GM18502 (cell line): ENCODE results near the gene EGFR.

ENCODE experiments used
- ATAC-seq: cut with Tn5 transposase; IDR thresholded peaks from one replicate; pipeline ENCODE4 v1.9.1; 2021; ENCODE audit warnings: mild to moderate bottlenecking; ENCODE audit not compliant: unreplicated experiment, poor library complexity

EGFR gene

DNA sequence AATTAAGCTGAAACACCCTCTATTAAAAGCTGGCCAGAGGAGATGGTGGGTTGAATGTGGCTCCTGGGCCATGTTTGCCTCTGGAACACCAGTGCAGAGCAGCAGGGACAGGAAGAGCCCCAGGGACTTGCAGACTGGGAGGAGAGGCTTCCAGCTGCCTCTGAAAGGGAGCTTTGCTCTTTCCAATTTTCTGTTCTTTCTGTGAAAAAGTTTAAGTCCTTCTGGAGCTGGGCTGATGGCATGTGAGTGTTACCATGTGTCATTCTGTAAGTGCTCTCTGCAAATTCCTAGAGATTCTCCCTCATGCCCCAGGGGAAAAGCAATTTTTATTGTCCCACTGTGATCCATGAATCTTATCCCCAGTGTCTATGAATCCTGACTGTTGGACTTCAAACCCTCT, 233.6 kb downstream of the EGFR start:
- no peak for ATAC-seq

DNA sequence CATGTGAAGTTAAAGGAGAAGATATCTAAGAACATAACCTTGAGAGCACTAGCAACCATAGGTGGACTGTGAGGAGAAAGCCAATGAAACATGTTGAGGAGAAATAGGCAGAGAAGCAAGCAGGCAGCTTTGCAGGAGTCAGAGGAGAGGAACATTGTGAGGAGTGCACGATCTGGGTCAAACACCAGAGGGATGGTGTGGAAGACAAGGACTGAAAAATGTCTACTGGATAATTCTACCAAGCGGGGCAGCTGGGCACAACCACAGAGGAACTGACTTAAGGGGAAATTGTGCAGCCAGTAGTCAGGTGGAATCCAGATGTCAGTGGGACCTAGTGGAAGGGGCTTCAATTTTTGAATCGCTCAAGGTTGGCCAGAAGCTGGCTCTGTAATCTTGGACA, 234.4 kb downstream of the EGFR start:
- ATAC-seq = no peak

DNA sequence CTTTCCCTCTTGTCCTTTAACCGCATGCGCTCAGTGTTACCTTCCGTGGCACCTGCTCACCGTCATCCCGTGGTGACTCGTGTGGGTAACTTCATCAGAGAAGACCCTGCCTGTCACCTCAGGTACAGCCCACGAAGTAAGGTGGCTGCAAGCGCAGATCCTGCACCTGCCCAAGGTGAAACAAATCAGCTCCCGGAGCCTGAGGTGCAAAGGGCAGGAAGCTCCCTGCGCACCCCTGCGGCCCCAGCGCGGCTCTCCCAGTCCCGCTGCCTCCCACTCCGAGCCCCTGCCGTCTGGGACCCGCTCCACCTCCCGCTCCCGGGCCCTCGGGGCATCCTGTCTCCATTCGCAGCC, 235.4 kb downstream of the EGFR start:
- ATAC-seq = no peak

DNA sequence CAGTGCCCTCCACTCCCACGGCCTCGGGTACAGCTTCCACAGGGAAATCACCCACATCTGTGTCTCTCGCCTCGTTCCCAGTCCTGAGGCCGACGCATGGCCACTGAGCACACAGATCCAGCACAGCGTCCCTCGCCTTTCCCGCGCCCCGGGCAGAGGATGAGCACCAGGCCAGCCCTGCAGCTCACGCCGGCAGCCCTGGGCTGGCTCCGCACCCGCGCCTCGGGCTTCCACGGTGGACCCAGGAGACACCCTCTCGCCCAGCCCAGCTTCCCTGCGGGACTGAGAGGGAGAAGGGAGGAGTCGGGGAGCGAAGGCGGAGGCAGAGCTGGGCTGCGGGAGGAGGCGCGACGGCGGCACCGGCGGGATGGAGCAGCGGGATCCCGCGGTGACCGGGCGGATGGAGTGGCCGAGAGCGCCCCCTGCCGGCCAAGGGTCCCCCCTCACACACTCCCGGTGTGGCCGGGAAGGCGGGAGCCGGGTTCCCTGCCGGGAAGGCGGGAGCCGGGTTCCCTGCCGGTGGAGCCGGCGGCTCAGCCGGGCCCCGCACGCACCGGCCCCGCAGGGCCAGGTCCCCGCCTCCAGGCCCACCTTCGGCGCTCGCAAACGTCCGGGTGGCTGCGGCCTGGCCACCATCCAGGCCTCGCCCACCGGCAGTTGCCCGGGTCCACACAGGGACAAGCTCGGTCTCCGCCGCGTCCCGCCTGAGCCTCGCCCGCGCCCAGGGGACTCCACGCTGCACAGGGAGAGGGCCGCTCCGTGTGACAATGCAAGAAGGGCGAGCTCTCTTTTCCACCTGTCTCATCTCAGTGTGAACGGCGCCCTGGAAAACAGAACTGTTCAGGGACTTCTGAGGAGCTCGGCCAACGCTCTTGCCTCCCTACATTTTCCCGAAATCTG, 236.0 kb downstream of the EGFR start:
- peak; percentile 82 for ATAC-seq

DNA sequence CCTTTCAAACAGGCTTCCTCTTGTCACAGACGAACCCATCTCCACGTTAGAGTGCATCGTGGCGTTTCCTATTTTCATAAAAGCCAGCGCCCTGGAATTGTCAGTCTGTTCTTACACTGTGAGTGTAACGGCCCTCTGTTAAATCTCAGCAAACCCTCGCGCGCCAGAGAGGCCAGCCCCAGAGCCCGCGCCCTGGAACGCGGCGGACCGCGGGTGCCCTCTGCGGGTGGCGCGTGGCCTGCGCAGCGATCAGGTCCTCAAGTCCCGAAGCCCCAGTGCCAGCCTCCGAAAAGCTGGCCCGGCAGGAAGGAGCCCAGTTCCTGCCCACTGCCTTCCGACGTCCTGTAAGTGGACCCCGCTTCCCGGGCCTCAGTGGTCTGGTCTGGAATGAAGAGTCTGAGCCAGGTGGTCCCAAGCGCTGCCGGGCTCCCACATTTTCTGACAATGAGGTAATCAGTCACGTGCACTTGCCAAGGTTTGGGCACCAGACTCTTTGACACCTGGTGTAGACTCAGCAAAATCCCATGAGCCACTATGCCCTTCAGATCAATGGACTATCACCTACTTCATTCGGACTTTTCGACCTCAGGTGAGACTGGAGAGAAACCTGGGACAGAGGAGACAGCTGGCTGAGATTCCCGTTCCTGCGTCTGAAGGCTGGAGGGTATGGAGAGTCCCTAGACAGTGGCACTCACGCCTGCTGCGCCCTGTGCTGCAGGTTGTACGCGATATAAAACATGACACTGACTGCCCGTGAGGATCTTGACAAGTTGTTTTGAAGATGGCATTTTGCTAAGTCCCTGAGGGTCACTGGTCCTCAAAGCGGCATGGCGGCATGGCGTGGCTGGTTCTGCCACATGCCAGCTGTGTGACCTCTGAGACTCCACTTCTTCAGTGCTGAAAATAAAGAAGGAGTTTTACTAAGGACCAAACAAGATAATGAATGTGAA, 237.0 kb downstream of the EGFR start:
- peak; percentile 85 for ATAC-seq

DNA sequence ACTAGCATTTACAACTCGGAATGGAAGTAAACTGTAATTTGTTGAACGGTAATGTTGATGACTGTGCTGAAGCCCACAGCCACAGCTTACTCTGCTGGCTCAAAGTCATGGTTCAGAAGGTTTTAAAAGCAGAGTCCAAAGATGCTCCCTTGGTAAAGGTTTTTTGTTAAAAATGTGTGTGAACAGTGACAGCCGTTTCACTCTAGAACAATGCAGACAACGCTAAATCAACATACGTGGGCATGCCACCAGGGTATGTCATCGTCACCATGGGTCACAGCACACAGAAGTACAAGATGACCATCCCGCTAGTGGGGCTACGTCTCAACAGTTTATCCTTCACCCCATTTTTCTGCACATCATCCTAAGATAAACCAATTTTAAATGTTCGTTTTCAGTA, 239.8 kb downstream of the EGFR start:
- no peak for ATAC-seq

DNA sequence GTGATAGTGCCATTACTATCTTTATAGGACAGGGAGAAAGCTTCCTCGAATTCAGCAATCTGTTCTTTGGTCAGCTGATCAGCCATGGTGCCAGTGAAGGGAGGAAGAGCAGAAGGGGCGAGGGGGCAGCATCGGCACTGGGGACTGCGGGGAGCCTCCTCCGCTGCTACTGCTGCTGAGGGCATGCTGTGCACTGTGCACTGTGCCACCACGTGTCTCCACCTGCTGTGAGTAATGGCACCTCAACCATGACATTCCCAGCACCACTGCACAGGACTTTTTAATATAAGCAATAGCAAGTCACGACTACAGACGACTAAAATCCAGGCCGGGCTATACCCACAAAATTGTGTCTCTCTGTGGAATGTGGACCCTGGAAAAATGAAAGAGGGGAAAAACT, 241.4 kb downstream of the EGFR start:
- no peak for ATAC-seq

DNA sequence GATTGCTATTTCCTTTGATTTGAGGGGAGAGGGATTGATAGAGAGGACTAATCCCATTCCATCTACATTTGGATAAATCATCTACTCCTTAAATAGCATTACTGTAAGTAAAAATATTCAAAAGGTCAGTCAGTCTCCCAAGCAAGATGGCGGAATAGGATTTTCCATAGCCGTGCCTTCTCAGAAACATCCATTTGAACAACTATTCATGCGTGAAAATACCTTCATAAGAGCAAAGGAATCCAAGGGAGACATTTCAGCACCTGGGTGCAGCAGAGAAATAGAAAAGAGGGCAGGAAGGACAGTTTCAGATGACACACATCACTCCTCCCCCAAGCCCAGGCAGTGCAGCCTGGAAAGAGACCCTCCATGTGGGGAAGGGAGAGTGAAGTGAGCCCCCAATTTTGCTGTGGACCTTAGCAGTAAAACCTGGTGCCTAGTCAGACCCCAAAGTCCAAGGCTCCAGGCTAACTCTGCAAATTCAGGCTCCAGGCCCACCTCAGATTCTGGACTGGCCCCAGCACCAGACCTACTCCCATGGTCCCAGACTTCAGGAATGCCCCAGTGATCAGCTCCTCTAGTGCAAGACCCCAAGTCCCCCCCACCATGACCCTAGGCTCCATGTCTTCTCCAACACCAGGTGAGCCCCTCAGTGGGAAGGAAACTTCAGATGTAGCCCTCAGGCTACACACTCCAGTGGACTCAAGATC, 242.0 kb downstream of the EGFR start:
- no peak for ATAC-seq
